GM13976 (cell line): ENCODE data around the gene NOP56.
A peak's percentile ranks its signal among the peaks of the same experiment; 100 is the strongest.

Experiments
- DNase-seq: peaks from one replicate; pipeline ENCODE4 v3.0.0; 2012; ENCODE audit warnings: low spot score
- in situ Hi-C: fragments of 300-500 bp; cut with MboI; formaldehyde crosslinking; loops from one replicate; pipeline ENCODE4 v1.12.0; 2022; ENCODE audit warnings: low sequenced_read_pairs, mixed read lengths, inconsistent platforms; ENCODE audit not compliant: unreplicated experiment
- TF ChIP-seq, protein P1 (sequence below): IDR thresholded peaks from 2 replicates; pipeline ENCODE4 v1.5.1; 2012; ENCODE audit warnings: borderline replicate concordance, mild to moderate bottlenecking; ENCODE audit not compliant: insufficient read depth; ENCODE audit errors: extremely low read depth, missing control alignments, control extremely low read depth

Gene NOP56

DNA sequence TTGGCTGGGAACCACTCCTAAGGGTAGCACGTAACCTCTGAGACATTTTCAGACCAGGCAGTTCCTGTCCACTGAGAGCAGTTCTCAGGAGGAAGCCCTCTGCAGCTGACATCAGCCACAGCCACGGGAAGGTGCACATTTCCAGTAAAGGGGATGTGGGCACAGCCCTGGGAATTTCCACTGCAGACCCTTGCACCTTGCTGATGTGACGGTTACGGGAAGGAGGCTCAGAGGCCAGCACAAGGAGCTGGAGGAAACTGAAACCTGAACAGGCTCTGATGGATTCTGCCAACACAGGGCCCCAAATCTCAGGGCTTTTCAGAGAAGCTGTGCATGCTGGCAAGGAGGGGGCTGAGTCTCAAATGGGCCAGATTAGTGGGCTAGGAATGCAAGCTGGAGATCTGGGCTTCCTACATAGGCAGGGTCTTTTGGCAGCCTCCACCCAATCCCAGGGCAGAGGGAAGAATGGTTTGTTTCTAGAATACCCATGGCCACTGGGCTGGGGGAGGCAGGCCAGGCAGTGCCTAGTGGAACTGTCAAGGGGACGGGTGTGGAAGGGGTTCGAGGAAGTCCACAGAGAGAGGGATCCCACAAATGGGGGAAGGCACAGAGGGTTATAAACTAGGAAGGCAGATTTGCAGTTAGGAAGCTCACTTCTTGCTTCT lies 54.4 kb downstream of the NOP56 start:
- TF ChIP-seq, protein P1, sequence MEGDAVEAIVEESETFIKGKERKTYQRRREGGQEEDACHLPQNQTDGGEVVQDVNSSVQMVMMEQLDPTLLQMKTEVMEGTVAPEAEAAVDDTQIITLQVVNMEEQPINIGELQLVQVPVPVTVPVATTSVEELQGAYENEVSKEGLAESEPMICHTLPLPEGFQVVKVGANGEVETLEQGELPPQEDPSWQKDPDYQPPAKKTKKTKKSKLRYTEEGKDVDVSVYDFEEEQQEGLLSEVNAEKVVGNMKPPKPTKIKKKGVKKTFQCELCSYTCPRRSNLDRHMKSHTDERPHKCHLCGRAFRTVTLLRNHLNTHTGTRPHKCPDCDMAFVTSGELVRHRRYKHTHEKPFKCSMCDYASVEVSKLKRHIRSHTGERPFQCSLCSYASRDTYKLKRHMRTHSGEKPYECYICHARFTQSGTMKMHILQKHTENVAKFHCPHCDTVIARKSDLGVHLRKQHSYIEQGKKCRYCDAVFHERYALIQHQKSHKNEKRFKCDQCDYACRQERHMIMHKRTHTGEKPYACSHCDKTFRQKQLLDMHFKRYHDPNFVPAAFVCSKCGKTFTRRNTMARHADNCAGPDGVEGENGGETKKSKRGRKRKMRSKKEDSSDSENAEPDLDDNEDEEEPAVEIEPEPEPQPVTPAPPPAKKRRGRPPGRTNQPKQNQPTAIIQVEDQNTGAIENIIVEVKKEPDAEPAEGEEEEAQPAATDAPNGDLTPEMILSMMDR, result no peak
- in situ Hi-C loops, result no loop called here
- DNase-seq, result peak; percentile 41

DNA sequence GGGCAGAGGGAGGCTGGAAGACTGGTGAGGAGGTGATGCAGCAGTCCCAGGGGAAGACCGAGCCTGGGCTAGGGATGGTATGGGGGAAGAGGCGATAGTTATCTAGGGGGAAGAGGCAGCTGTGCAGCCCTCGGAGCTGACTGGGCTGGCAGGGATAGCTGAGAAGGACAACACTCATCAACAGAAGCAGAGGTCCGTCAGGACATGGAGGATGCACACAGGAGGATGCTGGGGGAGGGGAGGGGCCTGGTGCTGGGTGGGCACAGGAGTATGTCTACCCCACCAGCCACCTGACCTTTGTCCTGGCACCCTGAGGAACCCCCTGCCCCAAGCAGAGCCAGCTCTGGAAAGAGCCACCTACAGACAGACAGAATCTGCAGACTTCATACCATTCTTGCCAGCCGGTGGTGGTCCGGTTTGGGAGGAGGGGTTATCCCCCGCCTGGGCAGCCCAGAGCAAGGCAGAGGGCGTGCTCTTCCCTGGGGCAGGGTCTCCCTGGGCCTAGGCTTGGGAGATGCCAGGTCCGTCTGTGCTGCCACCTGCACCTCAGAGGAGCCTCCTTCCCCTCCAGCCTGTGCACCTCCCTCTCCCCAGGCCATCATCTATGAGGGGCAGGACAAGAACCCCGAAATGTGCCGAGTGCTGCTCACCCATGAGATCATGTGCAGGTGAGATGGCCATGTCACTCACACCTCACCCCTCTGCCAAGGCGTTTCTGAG lies 55.1 kb downstream of the NOP56 start:
- TF ChIP-seq, protein P1, result no peak
- in situ Hi-C loops, result no loop called here
- no peak for DNase-seq
